ENCODE data around the gene PPIAL4G.
"Not testable (repeated sequence)": the region's sequence is repeated elsewhere in the genome, so short reads cannot be mapped to it uniquely, and the experiment has no call there.

- TF ChIP-seq, protein P1, sequence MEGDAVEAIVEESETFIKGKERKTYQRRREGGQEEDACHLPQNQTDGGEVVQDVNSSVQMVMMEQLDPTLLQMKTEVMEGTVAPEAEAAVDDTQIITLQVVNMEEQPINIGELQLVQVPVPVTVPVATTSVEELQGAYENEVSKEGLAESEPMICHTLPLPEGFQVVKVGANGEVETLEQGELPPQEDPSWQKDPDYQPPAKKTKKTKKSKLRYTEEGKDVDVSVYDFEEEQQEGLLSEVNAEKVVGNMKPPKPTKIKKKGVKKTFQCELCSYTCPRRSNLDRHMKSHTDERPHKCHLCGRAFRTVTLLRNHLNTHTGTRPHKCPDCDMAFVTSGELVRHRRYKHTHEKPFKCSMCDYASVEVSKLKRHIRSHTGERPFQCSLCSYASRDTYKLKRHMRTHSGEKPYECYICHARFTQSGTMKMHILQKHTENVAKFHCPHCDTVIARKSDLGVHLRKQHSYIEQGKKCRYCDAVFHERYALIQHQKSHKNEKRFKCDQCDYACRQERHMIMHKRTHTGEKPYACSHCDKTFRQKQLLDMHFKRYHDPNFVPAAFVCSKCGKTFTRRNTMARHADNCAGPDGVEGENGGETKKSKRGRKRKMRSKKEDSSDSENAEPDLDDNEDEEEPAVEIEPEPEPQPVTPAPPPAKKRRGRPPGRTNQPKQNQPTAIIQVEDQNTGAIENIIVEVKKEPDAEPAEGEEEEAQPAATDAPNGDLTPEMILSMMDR (IDR thresholded peaks at IDR 0.05; ENCODE audit: low read depth, low read length), result not testable (repeated sequence)
- TF ChIP-seq EZH2phosphoT487 (IDR thresholded peaks at IDR 0.05; ENCODE audit: low read depth), result not testable (repeated sequence)
Measured at GRCh38 chr1:148529101-148529567, 46.0 kb upstream of the PPIAL4G start.
